A172 (cell line): ENCODE results near the gene SACS. TPM values are rescaled to one million over a fixed set of nuclear protein-coding genes. Genes with fewer than 3 reads are reported as not detected.
A peak's percentile ranks its signal among the peaks of the same experiment; 100 is the strongest.
"Not testable (repeated sequence)": the region's sequence is repeated elsewhere in the genome, so short reads cannot be mapped to it uniquely, and the experiment has no call there.

Experiments used
- DNase-seq: peaks from one replicate; pipeline ENCODE4 v3.0.0-alpha.2; 2015; ENCODE audit warnings: low spot score
- total RNA-seq: library from RNA; depleted of rRNA; stranded (reverse); fragments of >200 nt; shearing (Covaris generic); gene quantifications from 2 replicates; pipeline ENCODE4 v1.2.3, GENCODE V29; 2014

Gene SACS
- total RNA-seq, 1 experiment from 2014 or later = 49.7 TPM

- DNase-seq = no peak
Observed at GRCh38 chr13:23418776-23419683, 14.5 kb downstream of the SACS start.

GRCh38 chr13:23414682-23415081 lies 18.8 kb downstream of the SACS start:
- DNase-seq = no peak

GRCh38 chr13:23411706-23412105 lies 21.8 kb downstream of the SACS start:
- DNase-seq = no peak

- DNase-seq = no peak
Observed at GRCh38 chr13:23411220-23411619, 22.3 kb downstream of the SACS start.

GRCh38 chr13:23408026-23408425 lies 25.5 kb downstream of the SACS start:
- no peak for DNase-seq

- DNase-seq = not testable (repeated sequence)
Observed at GRCh38 chr13:23401156-23401555, 32.3 kb downstream of the SACS start.

GRCh38 chr13:23399347-23399746 lies 34.2 kb downstream of the SACS start:
- DNase-seq = no peak

- no peak for DNase-seq
Observed at GRCh38 chr13:23394821-23395220, 38.7 kb downstream of the SACS start.

GRCh38 chr13:23392925-23393645 lies 40.4 kb downstream of the SACS start:
- no peak for DNase-seq

- DNase-seq = no peak
Observed at GRCh38 chr13:23392313-23392712, 41.2 kb downstream of the SACS start.

- no peak for DNase-seq
Observed at GRCh38 chr13:23391752-23392151, 41.8 kb downstream of the SACS start.

GRCh38 chr13:23386533-23386932 lies 47.0 kb downstream of the SACS start:
- no peak for DNase-seq

- DNase-seq = no peak
Observed at GRCh38 chr13:23385931-23386330, 47.6 kb downstream of the SACS start.

- DNase-seq = peak; percentile 61
Observed at GRCh38 chr13:23384111-23384510, 49.4 kb downstream of the SACS start.

GRCh38 chr13:23383151-23383550 lies 50.4 kb downstream of the SACS start:
- no peak for DNase-seq

- no peak for DNase-seq
Observed at GRCh38 chr13:23381866-23382265, 51.6 kb downstream of the SACS start.

- DNase-seq = no peak
Observed at GRCh38 chr13:23380534-23380933, 53.0 kb downstream of the SACS start.

- DNase-seq = peak; percentile 91
Observed at GRCh38 chr13:23377983-23378632, 55.4 kb downstream of the SACS start.

GRCh38 chr13:23377579-23377978 lies 55.9 kb downstream of the SACS start:
- DNase-seq = no peak

- peak; percentile 82 for DNase-seq
Observed at GRCh38 chr13:23375001-23375971, 58.2 kb downstream of the SACS start.

GRCh38 chr13:23372264-23372906 lies 61.1 kb downstream of the SACS start:
- DNase-seq = peak; percentile 42
